ENCODE measurements around the gene GASK1A. TPM values are rescaled to one million over a fixed set of nuclear protein-coding genes. Genes with fewer than 3 reads are reported as not detected.

The GASK1A gene
- total RNA-seq, 1 donor from 2014 or later, result not detected

- H3K4me1 Mint-ChIP-seq (ENCODE audit: unreplicated experiment), result no peaks in the 10 kb centered on the region
- H3K36me3 Mint-ChIP-seq (ENCODE audit: unreplicated experiment), result no peaks in the 10 kb centered on the region
- H3K9me3 Mint-ChIP-seq (ENCODE audit: unreplicated experiment), result no peaks in the 10 kb centered on the region
- no peak for TF ChIP-seq CTCF (IDR thresholded peaks at IDR 0.05)
- no peak overlapping the region for H3K4me3 Mint-ChIP-seq (ENCODE audit: unreplicated experiment)
- H3K27ac Mint-ChIP-seq (ENCODE audit: unreplicated experiment), result no peak overlapping the region
- no peaks in the 10 kb centered on the region for H3K27me3 Mint-ChIP-seq (ENCODE audit: unreplicated experiment)
- peak; percentile 59 for DNase-seq (ENCODE audit: extremely low spot score, unreplicated experiment)
These were observed 110.0 kb downstream of the GASK1A start for GRCh38 chr3:43089081-43089480.

DNA sequence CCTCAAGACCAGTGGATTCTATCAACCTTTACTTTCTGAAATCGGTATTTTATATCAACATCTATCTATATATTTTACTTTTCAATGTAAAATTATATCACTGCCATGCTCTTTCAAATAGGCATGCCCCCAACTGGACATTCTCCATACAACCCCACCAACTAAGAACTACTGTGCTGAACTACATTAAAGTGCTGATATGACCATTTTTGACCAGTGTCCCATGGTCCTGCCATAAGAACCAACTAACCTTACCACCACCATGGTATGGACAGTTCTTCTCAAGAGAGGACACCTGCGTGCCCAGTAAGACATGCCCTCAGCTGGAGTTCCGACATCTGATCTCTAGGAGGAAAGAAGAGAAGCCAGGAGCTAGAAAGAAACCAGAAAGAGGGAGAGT is 111.1 kb downstream of the GASK1A start:
- Mint-ChIP-seq H3K36me3 (ENCODE audit: unreplicated experiment) (no peaks in the 10 kb centered on the region), H3K4me1 (ENCODE audit: unreplicated experiment) (no peaks in the 10 kb centered on the region), H3K27me3 (ENCODE audit: unreplicated experiment) (no peaks in the 10 kb centered on the region), H3K27ac (ENCODE audit: unreplicated experiment) (no peak overlapping the region), H3K4me3 (ENCODE audit: unreplicated experiment) (no peak overlapping the region), H3K9me3 (ENCODE audit: unreplicated experiment) (no peaks in the 10 kb centered on the region)
- TF ChIP-seq CTCF (IDR thresholded peaks at IDR 0.05), result no peak
- DNase-seq (ENCODE audit: extremely low spot score, unreplicated experiment), result peak; percentile 5

GRCh38 chr3:43091481-43091880 is 112.4 kb downstream of the GASK1A start:
- no peak for TF ChIP-seq CTCF (IDR thresholded peaks at IDR 0.05)
- Mint-ChIP-seq H3K4me1 (ENCODE audit: unreplicated experiment) (no peaks in the 10 kb centered on the region), H3K36me3 (ENCODE audit: unreplicated experiment) (no peaks in the 10 kb centered on the region), H3K9me3 (ENCODE audit: unreplicated experiment) (no peaks in the 10 kb centered on the region), H3K27me3 (ENCODE audit: unreplicated experiment) (no peaks in the 10 kb centered on the region), H3K27ac (ENCODE audit: unreplicated experiment) (no peak overlapping the region), H3K4me3 (ENCODE audit: unreplicated experiment) (no peak overlapping the region)
- no peak for DNase-seq (ENCODE audit: extremely low spot score, unreplicated experiment)

DNA sequence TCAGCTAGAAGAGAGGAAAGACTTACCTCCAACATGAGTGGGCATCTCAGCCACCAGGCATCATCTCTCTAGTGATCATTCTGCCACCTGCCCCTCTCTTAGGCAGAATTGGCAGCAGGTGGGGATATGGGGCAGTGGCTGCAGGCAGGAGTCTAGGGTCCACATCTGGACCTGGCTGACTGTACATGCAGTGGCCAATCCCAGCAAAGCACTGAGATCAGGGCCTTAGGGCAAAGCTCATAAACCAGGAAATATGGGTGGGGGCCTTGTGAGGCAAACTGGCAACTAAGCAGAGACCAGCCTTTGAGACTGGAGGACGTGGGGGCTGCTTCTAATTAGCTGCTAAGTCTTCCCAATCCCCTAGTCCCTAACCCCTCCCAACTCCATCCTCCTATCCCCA is 113.9 kb downstream of the GASK1A start:
- Mint-ChIP-seq H3K4me1 (ENCODE audit: unreplicated experiment) (no peaks in the 10 kb centered on the region), H3K36me3 (ENCODE audit: unreplicated experiment) (no peaks in the 10 kb centered on the region), H3K27ac (ENCODE audit: unreplicated experiment) (no peak overlapping the region), H3K27me3 (ENCODE audit: unreplicated experiment) (no peaks in the 10 kb centered on the region), H3K4me3 (ENCODE audit: unreplicated experiment) (no peak overlapping the region), H3K9me3 (ENCODE audit: unreplicated experiment) (no peaks in the 10 kb centered on the region)
- TF ChIP-seq CTCF (IDR thresholded peaks at IDR 0.05), result no peak
- no peak for DNase-seq (ENCODE audit: extremely low spot score, unreplicated experiment)

- H3K9me3 Mint-ChIP-seq (ENCODE audit: unreplicated experiment), result no peaks in the 10 kb centered on the region
- DNase-seq (ENCODE audit: extremely low spot score, unreplicated experiment), result no peak
- H3K36me3 Mint-ChIP-seq (ENCODE audit: unreplicated experiment), result no peaks in the 10 kb centered on the region
- no peaks in the 10 kb centered on the region for H3K4me1 Mint-ChIP-seq (ENCODE audit: unreplicated experiment)
- no peak overlapping the region for H3K27ac Mint-ChIP-seq (ENCODE audit: unreplicated experiment)
- TF ChIP-seq CTCF (IDR thresholded peaks at IDR 0.05), result no peak
- no peak overlapping the region for H3K4me3 Mint-ChIP-seq (ENCODE audit: unreplicated experiment)
- no peaks in the 10 kb centered on the region for H3K27me3 Mint-ChIP-seq (ENCODE audit: unreplicated experiment)
These were observed 114.9 kb downstream of the GASK1A start for GRCh38 chr3:43093974-43094373.
